GM19239 (cell line): Measurements from ENCODE around the gene CCL14.
"Not testable (repeated sequence)": the region's sequence is repeated elsewhere in the genome, so short reads cannot be mapped to it uniquely, and the experiment has no call there.

Experiments used
- DNase-seq: peaks from one replicate; pipeline ENCODE4 v3.0.0; 2011; ENCODE audit warnings: low spot score; ENCODE audit not compliant: insufficient read length
- FAIRE-seq: peaks from 2 replicates; lab custom pipeline; 2011; peaks lifted over from hg19 to GRCh38; lab: Jason Lieb, UNC

Gene CCL14

DNA sequence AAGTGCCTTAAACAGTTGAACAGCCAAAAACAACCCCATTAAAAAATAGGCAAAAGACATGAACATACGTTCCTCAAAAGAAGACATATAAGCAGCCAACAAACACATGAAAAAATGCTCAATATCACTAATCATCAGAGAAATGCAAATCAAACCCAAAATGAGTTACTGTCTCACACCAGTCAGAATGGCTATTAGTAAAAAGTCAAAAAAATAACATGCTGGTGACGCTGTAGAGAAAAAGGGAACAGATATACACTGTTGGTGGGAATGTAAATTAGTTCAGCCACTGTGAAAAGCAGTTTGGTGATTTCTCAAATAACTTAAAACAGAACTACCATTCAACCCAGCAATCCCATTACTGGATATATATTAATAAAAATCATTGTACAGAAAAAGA, 8.8 kb upstream of the CCL14 start:
- not testable (repeated sequence) for FAIRE-seq, DNase-seq

- DNase-seq: no peak
- FAIRE-seq: no peak
Observed at GRCh38 chr17:35991075-35991474, 4.5 kb upstream of the CCL14 start.

DNA sequence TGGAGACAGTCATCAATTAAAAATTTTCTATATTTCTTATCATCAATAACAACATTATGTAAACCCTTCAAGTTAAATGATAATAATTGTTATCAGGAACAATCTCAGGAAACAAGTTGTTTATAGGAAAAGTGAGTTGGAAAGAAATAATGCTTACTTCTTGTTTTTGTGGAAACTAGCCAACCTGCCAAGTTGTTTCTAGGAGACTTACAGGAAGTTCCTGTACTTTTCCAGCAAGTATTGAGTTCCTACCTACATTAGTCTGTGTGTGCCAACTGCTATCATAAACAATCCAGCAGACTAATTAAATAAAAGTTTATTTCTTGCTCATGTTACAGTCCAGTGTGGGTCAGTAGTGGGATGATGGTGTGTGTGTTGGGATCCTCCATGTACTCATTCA, 1.6 kb upstream of the CCL14 start:
- FAIRE-seq (no peak), DNase-seq (no peak)

GRCh38 chr17:35984140-35984539, 2.4 kb downstream of the CCL14 start:
- DNase-seq: no peak

DNA sequence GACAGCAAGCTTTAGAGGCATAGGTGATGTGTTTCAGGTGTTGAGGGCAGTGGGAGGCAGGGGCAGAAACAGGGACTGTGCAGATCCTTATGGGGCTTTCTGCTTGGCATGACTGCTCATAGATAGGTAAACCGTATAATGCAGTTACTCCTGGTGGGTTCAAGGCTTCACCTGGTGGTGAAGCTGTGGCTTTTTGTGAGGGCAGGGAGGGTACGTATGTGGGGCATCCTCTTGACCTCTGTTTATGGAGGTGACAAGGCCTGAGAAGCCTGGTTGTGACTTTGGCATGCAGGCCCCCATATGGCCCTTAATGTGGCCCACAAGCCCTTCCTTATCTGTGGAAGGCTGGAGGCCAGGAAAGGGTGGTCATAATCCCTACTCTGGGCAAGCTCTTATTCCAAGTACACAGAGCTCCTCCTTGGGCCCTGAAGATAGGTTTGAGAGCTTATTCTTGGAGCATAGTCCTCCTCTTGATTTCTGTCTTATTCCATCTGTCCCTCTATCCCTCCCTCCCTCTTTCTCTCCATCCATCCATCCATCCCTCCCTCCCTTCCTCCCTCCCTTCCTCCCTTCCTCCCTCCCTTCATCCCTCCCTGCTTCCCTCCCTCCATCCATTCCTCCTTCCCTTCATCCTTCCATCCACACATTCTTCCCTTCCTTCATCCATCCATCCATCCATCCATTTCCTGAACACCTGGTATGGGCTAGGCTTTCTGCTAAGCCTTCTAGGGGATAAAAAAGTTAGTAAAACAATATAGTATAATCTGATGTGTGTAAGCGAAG, 3.9 kb downstream of the CCL14 start:
- FAIRE-seq (no peak), DNase-seq (no peak)

More at GRCh38 chr17:35984140-35984539, 2.4 kb downstream of the CCL14 start:
- FAIRE-seq: no peak

DNA sequence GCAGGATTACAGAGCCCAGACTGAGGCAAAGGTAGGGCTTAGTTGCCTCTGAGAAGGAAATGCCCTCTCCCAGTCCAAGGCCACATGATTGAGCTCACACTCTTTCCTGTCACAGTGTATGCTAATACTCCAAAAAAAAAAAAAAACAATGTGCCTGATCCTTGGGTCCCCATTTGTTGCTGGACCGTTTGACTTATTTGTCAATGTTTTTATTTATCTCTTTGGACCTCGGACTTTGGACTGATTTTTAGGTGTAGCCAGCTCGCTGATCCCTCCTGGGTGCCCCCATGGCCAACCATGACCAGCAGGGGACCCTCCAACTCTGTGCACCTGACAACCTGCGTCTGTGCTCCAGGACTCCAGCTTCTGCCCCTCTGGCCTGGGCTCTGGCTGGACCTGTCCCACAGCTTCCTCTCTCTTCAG, 4.6 kb downstream of the CCL14 start:
- FAIRE-seq (no peak), DNase-seq (no peak)

- DNase-seq (no peak), FAIRE-seq (no peak)
Observed at GRCh38 chr17:35981246-35981645, 5.3 kb downstream of the CCL14 start, which contains the start of gene CCL16. TSS of gene CCL16 (minus strand) at chr17:35981497. CDS start at chr17:35981420, 77 bp downstream.

GRCh38 chr17:35978346-35978745, 8.2 kb downstream of the CCL14 start:
- DNase-seq (no peak), FAIRE-seq (no peak)

DNA sequence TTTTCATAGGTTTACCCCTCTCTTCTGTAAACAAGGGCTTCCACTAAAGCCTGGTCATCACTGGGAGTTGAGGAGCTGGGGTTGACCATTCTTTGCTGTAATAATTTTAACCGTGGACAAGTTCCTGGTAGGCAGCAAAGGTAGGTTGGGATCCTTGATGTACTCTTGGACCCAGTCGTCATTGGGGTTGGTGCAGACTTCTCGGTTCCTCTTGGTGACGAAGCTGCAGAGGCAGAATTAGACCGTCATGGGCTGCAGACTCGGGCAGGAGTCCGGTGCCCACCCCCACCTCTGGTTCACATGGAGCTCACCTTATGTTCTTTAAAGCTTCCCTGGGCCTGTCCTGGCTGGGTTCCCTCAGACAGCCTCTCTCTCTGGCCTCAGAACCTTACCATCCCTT, 9.0 kb downstream of the CCL14 start:
- DNase-seq: no peak
- no peak for FAIRE-seq

DNA sequence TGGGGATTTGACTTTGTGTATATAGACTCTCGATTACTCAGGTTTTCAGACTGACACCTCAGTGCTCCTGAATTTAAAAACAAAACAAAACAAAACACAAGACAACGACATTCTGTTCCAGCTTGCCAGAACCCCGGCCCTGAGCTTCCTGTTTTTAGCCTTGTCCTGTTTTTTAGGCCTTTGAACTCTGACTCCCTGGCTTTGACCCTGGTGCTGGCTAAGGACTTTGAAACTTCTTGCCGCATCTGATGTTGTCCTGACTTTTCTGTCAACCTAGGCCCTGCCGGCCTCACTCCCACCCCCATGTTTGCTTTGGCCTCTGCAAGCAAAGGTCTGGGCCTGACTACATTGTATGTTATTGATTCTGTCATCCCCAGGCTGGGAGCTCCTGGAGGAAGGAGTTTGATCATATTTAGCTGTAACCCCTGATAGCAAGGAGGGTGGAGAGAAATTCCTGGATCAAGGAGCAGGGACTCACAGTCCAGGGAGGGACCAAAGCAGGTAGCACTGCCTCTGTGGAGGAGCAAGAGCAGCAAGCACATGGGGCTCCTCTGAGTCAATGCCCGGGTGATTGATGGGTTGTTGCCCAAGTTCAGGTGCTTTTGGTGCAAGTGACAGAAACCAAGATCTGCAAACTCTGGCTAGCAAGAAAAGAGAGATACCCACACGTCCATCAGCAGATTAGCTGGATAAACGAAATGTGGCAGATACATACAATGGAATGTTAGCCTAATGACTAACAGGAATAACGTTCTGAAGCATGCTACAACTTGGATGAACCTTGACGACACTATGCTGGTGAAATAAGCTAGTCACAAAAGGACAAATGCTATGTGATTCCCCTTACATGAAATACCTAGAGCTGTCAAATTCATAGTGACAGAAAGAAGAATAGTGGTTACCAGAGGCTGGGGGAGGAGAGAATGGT, 12.9 kb downstream of the CCL14 start:
- FAIRE-seq: no peak
- no peak for DNase-seq

DNA sequence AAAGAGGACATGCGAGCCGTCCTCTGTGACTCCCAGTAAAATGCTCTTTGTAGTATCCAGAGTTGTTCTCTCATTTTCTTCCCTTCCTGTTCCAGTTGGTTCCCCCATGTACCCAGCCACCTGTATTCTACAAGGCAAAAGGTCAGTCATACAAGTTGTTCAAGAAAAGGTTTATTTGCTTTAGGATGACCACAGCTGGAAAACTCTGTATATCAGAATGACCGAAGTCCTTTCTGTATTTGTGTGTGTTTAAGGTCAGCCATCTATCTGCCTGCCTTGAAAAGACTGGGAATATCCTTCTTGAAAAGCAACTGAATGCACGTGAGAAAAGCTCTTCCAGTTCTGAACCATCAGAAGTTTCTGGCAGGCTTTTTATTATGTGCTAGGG, 13.6 kb downstream of the CCL14 start:
- DNase-seq: no peak
- no peak for FAIRE-seq

- DNase-seq (no peak), FAIRE-seq (no peak)
Observed at GRCh38 chr17:35972535-35972934, 14.0 kb downstream of the CCL14 start.

DNA sequence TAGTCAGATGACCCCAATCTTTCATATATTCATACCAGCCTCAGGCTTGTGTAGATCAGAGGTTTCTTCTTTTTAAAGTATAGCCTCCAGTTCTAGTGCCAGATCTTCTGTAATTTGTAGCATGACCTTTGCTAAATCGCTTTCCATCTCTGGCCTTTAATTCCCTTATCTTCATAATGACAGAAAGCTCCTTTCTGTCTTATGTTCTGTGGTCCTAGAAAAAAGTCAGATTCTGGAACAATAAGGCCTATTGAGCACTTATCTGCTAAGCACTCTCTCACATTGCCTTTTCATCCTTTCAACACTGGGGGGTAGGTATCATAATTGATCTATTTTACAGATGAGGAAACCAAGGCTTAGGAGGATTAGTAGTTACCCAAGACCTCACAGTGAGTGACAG, 14.5 kb downstream of the CCL14 start:
- DNase-seq: no peak
- FAIRE-seq: no peak

- DNase-seq (peak; percentile 53), FAIRE-seq (no peak)
Observed at GRCh38 chr17:35969558-35970380, 16.8 kb downstream of the CCL14 start.

- no peak for FAIRE-seq
Observed at GRCh38 chr17:35968520-35969054, 17.9 kb downstream of the CCL14 start.

DNA sequence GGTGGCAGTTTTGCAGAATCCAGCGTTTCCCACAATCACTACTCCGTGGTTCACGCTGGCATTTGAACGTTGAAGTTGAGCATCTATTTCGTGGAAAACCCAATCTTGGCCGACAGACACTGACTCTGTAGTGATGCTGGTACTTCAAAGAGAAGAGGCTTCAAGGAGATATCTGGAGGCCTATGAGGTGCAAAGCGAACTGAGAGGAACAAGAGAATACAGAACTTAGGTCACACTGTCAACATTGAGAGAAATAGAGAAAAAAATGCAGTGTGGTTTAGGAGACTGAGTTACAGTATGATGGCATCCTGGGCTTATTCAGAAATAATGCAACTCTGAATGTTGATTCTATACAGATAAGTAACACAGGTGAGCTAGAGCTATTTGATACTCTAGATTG, 21.3 kb downstream of the CCL14 start:
- DNase-seq (no peak), FAIRE-seq (no peak)

More at GRCh38 chr17:35968520-35969054, 17.9 kb downstream of the CCL14 start:
- no peak for DNase-seq

GRCh38 chr17:35963663-35964062, 22.9 kb downstream of the CCL14 start:
- no peak for DNase-seq
- no peak for FAIRE-seq

DNA sequence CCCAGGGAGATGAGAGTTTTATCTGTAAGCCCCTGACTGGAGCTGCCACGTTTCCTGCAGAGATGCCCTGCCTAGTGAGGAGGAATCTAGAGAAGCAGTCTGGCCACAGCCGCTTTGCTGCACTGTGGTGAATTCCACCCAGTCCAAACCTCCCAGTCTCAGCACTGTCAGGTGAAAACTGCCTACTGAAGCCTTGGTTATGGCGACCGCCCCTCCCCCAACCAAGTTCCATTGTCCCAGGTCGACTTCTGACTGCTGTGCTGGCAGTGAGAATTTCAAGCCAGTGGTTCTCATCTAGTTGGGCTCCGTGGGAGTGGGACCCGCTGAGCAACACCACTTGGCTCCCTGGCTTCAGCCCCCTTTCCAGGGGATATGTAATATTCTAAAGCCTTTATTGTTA, 32.8 kb downstream of the CCL14 start:
- DNase-seq: no peak
- FAIRE-seq: no peak

DNA sequence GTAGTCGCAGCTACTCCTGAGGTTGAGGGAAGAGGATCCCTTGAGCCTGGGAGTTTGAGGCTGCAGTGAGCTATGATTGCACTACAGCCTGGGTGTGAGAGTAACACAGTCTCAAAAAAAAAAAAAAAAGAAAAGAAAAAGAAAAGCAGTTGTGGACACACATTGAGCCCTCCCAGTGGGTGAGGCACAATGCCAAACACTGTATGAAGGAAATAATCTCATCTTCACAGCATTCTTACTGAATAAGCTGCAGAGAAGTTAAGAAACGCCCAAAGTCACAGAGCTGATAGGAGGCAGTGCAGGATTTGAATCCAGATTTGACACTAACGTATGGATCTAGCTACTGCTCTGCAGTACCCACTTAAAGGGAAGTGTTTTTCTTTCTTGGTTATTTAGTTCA, 37.1 kb downstream of the CCL14 start:
- DNase-seq: no peak
- FAIRE-seq: no peak

DNA sequence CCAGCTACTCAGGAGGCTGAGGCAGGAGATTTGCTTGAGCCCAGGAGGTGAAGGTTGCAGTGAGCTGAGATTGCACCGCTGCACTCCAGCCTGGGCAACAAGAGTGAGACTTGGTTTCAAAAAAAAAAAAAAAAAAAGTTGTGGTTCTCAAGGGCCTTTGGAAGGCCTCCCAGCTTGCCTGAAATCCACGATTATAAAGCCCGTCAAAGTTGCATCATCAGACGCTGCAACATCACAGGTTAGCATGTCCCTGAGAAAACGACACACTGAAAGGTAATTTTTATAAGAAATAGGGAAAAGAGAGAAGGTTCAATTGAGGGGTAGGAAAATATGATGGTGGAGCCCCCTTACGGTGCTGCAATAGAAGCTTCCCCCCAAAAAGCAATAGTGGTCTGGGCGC, 38.4 kb downstream of the CCL14 start:
- FAIRE-seq: no peak
- DNase-seq: no peak
